Panc1 (cell line): Measurements from ENCODE around the gene KCNH1.

ENCODE experiments used
- CTCF ChIP-seq: fragments of 450-650 bp; IDR thresholded peaks from 2 replicates; pipeline ENCODE4 v1.5.1; 2017; ENCODE audit warnings: mild to moderate bottlenecking
- POLR2AphosphoS5 ChIP-seq: IDR thresholded peaks from 2 replicates; pipeline ENCODE4 v1.6.1; 2012; ENCODE audit warnings: mild to moderate bottlenecking, low read depth, low read length, moderate library complexity
- SIN3A ChIP-seq: IDR thresholded peaks from 2 replicates; pipeline ENCODE4 v1.6.1; 2012; ENCODE audit warnings: low read depth, mild to moderate bottlenecking, low read length, moderate library complexity, borderline replicate concordance; ENCODE audit not compliant: insufficient read depth
- TF ChIP-seq, protein P1 (sequence below), 2 experiments: IDR thresholded peaks; 2 replicates each; pipeline ENCODE4 v1.6.1; 2011 to 2012; ENCODE audit warnings: low read depth in 2 of 2, control low read depth in 1 of 2, low read length in 1 of 2, mild to moderate bottlenecking in 1 of 2, moderate library complexity in 1 of 2; ENCODE audit not compliant: insufficient read depth in 1 of 2

DNA sequence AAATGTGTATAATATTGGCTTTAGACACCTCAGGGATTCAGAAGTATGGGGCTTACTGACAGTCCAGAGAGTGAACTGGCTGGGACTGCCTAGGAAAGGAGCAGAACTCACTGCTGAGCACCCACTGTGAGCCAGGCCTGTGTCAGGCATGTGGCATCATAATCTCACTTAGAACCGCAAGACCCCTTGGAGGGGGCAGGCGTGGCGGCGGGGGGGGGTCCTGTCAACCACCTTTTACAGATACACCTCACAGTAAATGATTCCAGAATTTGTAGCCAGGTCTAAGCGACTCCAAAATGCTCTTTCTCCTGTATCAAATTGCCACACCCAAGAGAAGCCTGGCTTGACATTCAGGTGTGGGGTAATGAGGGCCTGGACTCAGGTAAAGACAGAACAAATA lies 235.5 kb downstream of the KCNH1 start:
- no peak for TF ChIP-seq CTCF
- TF ChIP-seq, protein P1, sequence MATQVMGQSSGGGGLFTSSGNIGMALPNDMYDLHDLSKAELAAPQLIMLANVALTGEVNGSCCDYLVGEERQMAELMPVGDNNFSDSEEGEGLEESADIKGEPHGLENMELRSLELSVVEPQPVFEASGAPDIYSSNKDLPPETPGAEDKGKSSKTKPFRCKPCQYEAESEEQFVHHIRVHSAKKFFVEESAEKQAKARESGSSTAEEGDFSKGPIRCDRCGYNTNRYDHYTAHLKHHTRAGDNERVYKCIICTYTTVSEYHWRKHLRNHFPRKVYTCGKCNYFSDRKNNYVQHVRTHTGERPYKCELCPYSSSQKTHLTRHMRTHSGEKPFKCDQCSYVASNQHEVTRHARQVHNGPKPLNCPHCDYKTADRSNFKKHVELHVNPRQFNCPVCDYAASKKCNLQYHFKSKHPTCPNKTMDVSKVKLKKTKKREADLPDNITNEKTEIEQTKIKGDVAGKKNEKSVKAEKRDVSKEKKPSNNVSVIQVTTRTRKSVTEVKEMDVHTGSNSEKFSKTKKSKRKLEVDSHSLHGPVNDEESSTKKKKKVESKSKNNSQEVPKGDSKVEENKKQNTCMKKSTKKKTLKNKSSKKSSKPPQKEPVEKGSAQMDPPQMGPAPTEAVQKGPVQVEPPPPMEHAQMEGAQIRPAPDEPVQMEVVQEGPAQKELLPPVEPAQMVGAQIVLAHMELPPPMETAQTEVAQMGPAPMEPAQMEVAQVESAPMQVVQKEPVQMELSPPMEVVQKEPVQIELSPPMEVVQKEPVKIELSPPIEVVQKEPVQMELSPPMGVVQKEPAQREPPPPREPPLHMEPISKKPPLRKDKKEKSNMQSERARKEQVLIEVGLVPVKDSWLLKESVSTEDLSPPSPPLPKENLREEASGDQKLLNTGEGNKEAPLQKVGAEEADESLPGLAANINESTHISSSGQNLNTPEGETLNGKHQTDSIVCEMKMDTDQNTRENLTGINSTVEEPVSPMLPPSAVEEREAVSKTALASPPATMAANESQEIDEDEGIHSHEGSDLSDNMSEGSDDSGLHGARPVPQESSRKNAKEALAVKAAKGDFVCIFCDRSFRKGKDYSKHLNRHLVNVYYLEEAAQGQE (IDR thresholded peaks at IDR 0.05; ENCODE audit: insufficient read depth in 1 of 2, low read depth in 2 of 2, low read length in 1 of 2): no peak
- no peak for TF ChIP-seq POLR2AphosphoS5
- no peak for TF ChIP-seq SIN3A
